ENCODE results near the gene SLCO3A1.
"Not testable (repeated sequence)": the region's sequence is repeated elsewhere in the genome, so short reads cannot be mapped to it uniquely, and the experiment has no call there.

The SLCO3A1 gene

GRCh38 chr15:92053753-92054316 is 200.3 kb downstream of the SLCO3A1 start:
- Histone ChIP-seq H3K79me2 (ENCODE audit: insufficient read depth, low read length) (no peaks in the 10 kb centered on the region), H3K27me3 (ENCODE audit: insufficient read depth, low read length, poor library complexity) (peaks cover 2% of the 10 kb centered on the region), H2AFZ (ENCODE audit: low read depth, low read length) (no peak overlapping the region), H3K9ac (ENCODE audit: low read depth, low read length) (no peak overlapping the region), H4K20me1 (ENCODE audit: insufficient read depth, low read length) (no peaks in the 10 kb centered on the region), H3K4me2 (ENCODE audit: insufficient read depth, low read length) (no peak overlapping the region), H3K4me1 (ENCODE audit: insufficient read depth, low read length) (no peaks in the 10 kb centered on the region), H3K9me3 (ENCODE audit: insufficient read depth, low read length, severe bottlenecking) (no peaks in the 10 kb centered on the region), H3K36me3 (ENCODE audit: insufficient read depth, low read length) (no peaks in the 10 kb centered on the region), H3K27ac (ENCODE audit: low read length) (no peak overlapping the region), H3K4me3 (ENCODE audit: low read depth in 1 of 2, low read length in 2 of 2) (no peak overlapping the region)
- no peak for ATAC-seq (ENCODE audit: insufficient read depth, low read depth)
- no peak for DNase-seq
- TF ChIP-seq EZH2 (IDR thresholded peaks at IDR 0.05; ENCODE audit: borderline replicate concordance, low read depth, low read length, severe bottlenecking) (no peak), CTCF (IDR thresholded peaks at IDR 0.05; ENCODE audit: borderline replicate concordance, extremely low read depth, low read length, poor library complexity, severe bottlenecking) (peak; percentile 50)

- TF ChIP-seq EZH2 (IDR thresholded peaks at IDR 0.05; ENCODE audit: borderline replicate concordance, low read depth, low read length, severe bottlenecking): no peak
- TF ChIP-seq CTCF (IDR thresholded peaks at IDR 0.05; ENCODE audit: borderline replicate concordance, extremely low read depth, low read length, poor library complexity, severe bottlenecking): no peak
- Histone ChIP-seq H3K4me2 (ENCODE audit: insufficient read depth, low read length) (no peak overlapping the region), H3K27me3 (ENCODE audit: insufficient read depth, low read length, poor library complexity) (peaks cover 2% of the 10 kb centered on the region), H3K4me3 (ENCODE audit: low read depth in 1 of 2, low read length in 2 of 2) (no peak overlapping the region), H3K4me1 (ENCODE audit: insufficient read depth, low read length) (no peaks in the 10 kb centered on the region), H4K20me1 (ENCODE audit: insufficient read depth, low read length) (no peaks in the 10 kb centered on the region), H3K9ac (ENCODE audit: low read depth, low read length) (no peak overlapping the region), H3K79me2 (ENCODE audit: insufficient read depth, low read length) (no peaks in the 10 kb centered on the region), H3K9me3 (ENCODE audit: insufficient read depth, low read length, severe bottlenecking) (no peaks in the 10 kb centered on the region), H2AFZ (ENCODE audit: low read depth, low read length) (no peak overlapping the region), H3K36me3 (ENCODE audit: insufficient read depth, low read length) (no peaks in the 10 kb centered on the region), H3K27ac (ENCODE audit: low read length) (no peak overlapping the region)
- DNase-seq (no peak), ATAC-seq (ENCODE audit: insufficient read depth, low read depth) (no peak)
Observed at GRCh38 chr15:92056875-92057274, 203.4 kb downstream of the SLCO3A1 start.

- Histone ChIP-seq H2AFZ (ENCODE audit: low read depth, low read length) (no peak overlapping the region), H4K20me1 (ENCODE audit: insufficient read depth, low read length) (no peaks in the 10 kb centered on the region), H3K79me2 (ENCODE audit: insufficient read depth, low read length) (no peaks in the 10 kb centered on the region), H3K27me3 (ENCODE audit: insufficient read depth, low read length, poor library complexity) (peaks cover 2% of the 10 kb centered on the region), H3K4me1 (ENCODE audit: insufficient read depth, low read length) (no peaks in the 10 kb centered on the region), H3K4me2 (ENCODE audit: insufficient read depth, low read length) (no peak overlapping the region), H3K4me3 (ENCODE audit: low read depth in 1 of 2, low read length in 2 of 2) (no peak overlapping the region), H3K9me3 (ENCODE audit: insufficient read depth, low read length, severe bottlenecking) (no peaks in the 10 kb centered on the region), H3K36me3 (ENCODE audit: insufficient read depth, low read length) (no peaks in the 10 kb centered on the region), H3K27ac (ENCODE audit: low read length) (no peak overlapping the region), H3K9ac (ENCODE audit: low read depth, low read length) (no peak overlapping the region)
- DNase-seq: no peak
- no peak for ATAC-seq (ENCODE audit: insufficient read depth, low read depth)
- no peak for TF ChIP-seq EZH2 (IDR thresholded peaks at IDR 0.05; ENCODE audit: borderline replicate concordance, low read depth, low read length, severe bottlenecking)
- TF ChIP-seq CTCF (IDR thresholded peaks at IDR 0.05; ENCODE audit: borderline replicate concordance, extremely low read depth, low read length, poor library complexity, severe bottlenecking): no peak
Observed at GRCh38 chr15:92059036-92059970, 205.8 kb downstream of the SLCO3A1 start.

- H2AFZ ChIP-seq (ENCODE audit: low read depth, low read length); H4K20me1 ChIP-seq (ENCODE audit: insufficient read depth, low read length); H3K4me3 ChIP-seq (ENCODE audit: low read depth in 1 of 2, low read length in 2 of 2); H3K4me1 ChIP-seq (ENCODE audit: insufficient read depth, low read length); DNase-seq; H3K27me3 ChIP-seq (ENCODE audit: insufficient read depth, low read length, poor library complexity); H3K36me3 ChIP-seq (ENCODE audit: insufficient read depth, low read length); H3K79me2 ChIP-seq (ENCODE audit: insufficient read depth, low read length); H3K9ac ChIP-seq (ENCODE audit: low read depth, low read length); H3K27ac ChIP-seq (ENCODE audit: low read length); H3K4me2 ChIP-seq (ENCODE audit: insufficient read depth, low read length); ATAC-seq (ENCODE audit: insufficient read depth, low read depth); H3K9me3 ChIP-seq (ENCODE audit: insufficient read depth, low read length, severe bottlenecking): not testable (repeated sequence)
Observed at GRCh38 chr15:92059971-92060311, 206.4 kb downstream of the SLCO3A1 start.
